Gastrocnemius medialis (tissue), 4 donors: ENCODE measurements around the gene TMEM213. TPM values are rescaled to one million over a fixed set of nuclear protein-coding genes. Genes with fewer than 3 reads are reported as not detected.

Experiments
- ATAC-seq, 2 donors: fragments of 150-250 bp; one replicate each; pipeline ENCODE4 v1.9.1; 2016
- DNase-seq, 2 donors: peaks; one replicate each; pipeline ENCODE4 v3.0.0-alpha.2; 2019
- H3K27ac ChIP-seq, 4 donors: fragments of 200-600 bp; sonication (generic); 1 replicate in 1 of 4; 2 replicates in 3 of 4; pipeline ENCODE4 v1.5.1; 2016 to 2018; ENCODE audit warnings: mild to moderate bottlenecking in 2 of 4, moderate library complexity in 1 of 4
- H3K27me3 ChIP-seq, 3 donors: fragments of 200-600 bp; sonication (generic) in 2 of 3; 1 replicate in 1 of 3; 2 replicates in 2 of 3; pipeline versions ENCODE4 v1.5.1 to v1.6.0; 2016 to 2019; ENCODE audit warnings: mild to moderate bottlenecking in 1 of 3, moderate library complexity in 1 of 3
- H3K36me3 ChIP-seq, 2 donors: fragments of 200-600 bp; sonication (generic) in 1 of 2; one replicate each; pipeline ENCODE4 v1.5.1; 2017 to 2018
- H3K4me1 ChIP-seq, 2 donors: fragments of 200-600 bp; sonication (generic) in 1 of 2; one replicate each; pipeline ENCODE4 v1.5.1; 2016 to 2017; ENCODE audit warnings: mild to moderate bottlenecking in 2 of 2
- H3K4me3 ChIP-seq, 4 donors: fragments of 200-600 bp; sonication (generic) in 3 of 4; 1 replicate in 1 of 4; 2 replicates in 3 of 4; pipeline ENCODE4 v1.5.1; 2016 to 2019; ENCODE audit warnings: mild to moderate bottlenecking in 2 of 4
- H3K9me3 ChIP-seq, 3 donors: fragments of 200-600 bp; sonication (generic) in 2 of 3; 1 replicate in 1 of 3; 2 replicates in 2 of 3; pipeline ENCODE4 v1.5.1; 2016 to 2019
- CTCF ChIP-seq, 5 experiments: fragments of 450-650 bp in 3 of 5; fragments of 200-600 bp in 2 of 5; sonication (generic) in 2 of 5; IDR thresholded peaks in 4 of 5; conservative IDR thresholded peaks in 1 of 5; 1 replicate in 4 of 5; 2 replicates in 1 of 5; pipeline ENCODE4 v1.5.1; 2016 to 2019; ENCODE audit warnings: antibody characterized with exemption in 5 of 5, mild to moderate bottlenecking in 3 of 5, moderate library complexity in 3 of 5
- POLR2A ChIP-seq, 2 donors: fragments of 450-650 bp; IDR thresholded peaks; one replicate each; pipeline ENCODE4 v1.6.1; 2017; ENCODE audit warnings: antibody characterized with exemption in 2 of 2, mild to moderate bottlenecking in 2 of 2, moderate library complexity in 2 of 2
- in situ Hi-C, 4 donors: fragments of 200-750 bp; cut with MboI; loops; one replicate each; pipeline versions ENCODE4 v1.15.0 to v1.8.0; 2017; ENCODE audit warnings: low sequenced_read_pairs in 4 of 4
- intact Hi-C: fragments of 100-400 bp; cut with DNase I; formaldehyde crosslinking; loops from one replicate; pipeline ENCODE4 v1.15.1; 2023; ENCODE audit warnings: low total_unique reads
- total RNA-seq, 4 donors: library from RNA; depleted of rRNA; stranded (reverse); fragments of >200 nt; gene quantifications; one replicate each; pipeline versions ENCODE4 v1.1.0 to v1.2.3, GENCODE V29; 2016

The TMEM213 gene
- total RNA-seq, 4 donors from 2014 or later = not detected

- intact Hi-C loops = no loop called here
- Histone ChIP-seq H3K27ac (no peak overlapping the region), H3K36me3 (no peaks in the 10 kb centered on the region), H3K27me3 (no peaks in the 10 kb centered on the region), H3K4me1 (no peaks in the 10 kb centered on the region), H3K9me3 (no peaks in the 10 kb centered on the region), H3K4me3 (no peak overlapping the region)
- DNase-seq = no peak
- in situ Hi-C loops = no loop called here
- TF ChIP-seq CTCF (IDR thresholded peaks at IDR 0.05 in 4 of 5, conservative IDR thresholded peaks at IDR 0.05 in 1 of 5) = no peak
- TF ChIP-seq POLR2A (IDR thresholded peaks at IDR 0.05) = no peak
- ATAC-seq = no peak
Observed at GRCh38 chr7:138873220-138873892, 75.6 kb downstream of the TMEM213 start.

GRCh38 chr7:138875794-138876193 is 78.0 kb downstream of the TMEM213 start:
- H3K36me3 ChIP-seq = no peaks in the 10 kb centered on the region
- H3K9me3 ChIP-seq = no peaks in the 10 kb centered on the region
- in situ Hi-C loops = no loop called here
- no peak for TF ChIP-seq POLR2A (IDR thresholded peaks at IDR 0.05)
- no peak for TF ChIP-seq CTCF (IDR thresholded peaks at IDR 0.05 in 4 of 5, conservative IDR thresholded peaks at IDR 0.05 in 1 of 5)
- no peak for DNase-seq
- H3K27me3 ChIP-seq = no peaks in the 10 kb centered on the region
- no peak overlapping the region for H3K27ac ChIP-seq
- H3K4me3 ChIP-seq = no peak overlapping the region
- ATAC-seq = no peak
- no peaks in the 10 kb centered on the region for H3K4me1 ChIP-seq
- intact Hi-C loops = no loop called here

GRCh38 chr7:138876326-138876725 is 78.5 kb downstream of the TMEM213 start:
- H3K4me3 ChIP-seq = no peak overlapping the region
- H3K27me3 ChIP-seq = no peaks in the 10 kb centered on the region
- H3K36me3 ChIP-seq = no peaks in the 10 kb centered on the region
- no peak for TF ChIP-seq POLR2A (IDR thresholded peaks at IDR 0.05)
- TF ChIP-seq CTCF (IDR thresholded peaks at IDR 0.05 in 4 of 5, conservative IDR thresholded peaks at IDR 0.05 in 1 of 5) = no peak
- no peaks in the 10 kb centered on the region for H3K9me3 ChIP-seq
- ATAC-seq (no peak), DNase-seq (no peak)
- in situ Hi-C loops = no loop called here
- intact Hi-C loops = no loop called here
- no peaks in the 10 kb centered on the region for H3K4me1 ChIP-seq
- no peak overlapping the region for H3K27ac ChIP-seq

- H3K27ac ChIP-seq = no peak overlapping the region
- no peaks in the 10 kb centered on the region for H3K36me3 ChIP-seq
- no peaks in the 10 kb centered on the region for H3K27me3 ChIP-seq
- no peaks in the 10 kb centered on the region for H3K4me1 ChIP-seq
- H3K4me3 ChIP-seq = no peak overlapping the region
- DNase-seq (no peak), ATAC-seq (no peak)
- intact Hi-C loops = no loop called here
- in situ Hi-C loops = no loop called here
- TF ChIP-seq POLR2A (IDR thresholded peaks at IDR 0.05) (no peak), CTCF (IDR thresholded peaks at IDR 0.05 in 4 of 5, conservative IDR thresholded peaks at IDR 0.05 in 1 of 5) (no peak)
- H3K9me3 ChIP-seq = no peaks in the 10 kb centered on the region
Observed at GRCh38 chr7:138878051-138878450, 80.3 kb downstream of the TMEM213 start.

- in situ Hi-C loops (no loop called here), intact Hi-C loops (no loop called here)
- Histone ChIP-seq H3K27ac (no peak overlapping the region), H3K9me3 (no peaks in the 10 kb centered on the region), H3K4me1 (no peaks in the 10 kb centered on the region), H3K4me3 (no peak overlapping the region), H3K36me3 (no peaks in the 10 kb centered on the region), H3K27me3 (no peaks in the 10 kb centered on the region)
- TF ChIP-seq POLR2A (IDR thresholded peaks at IDR 0.05) (no peak), CTCF (IDR thresholded peaks at IDR 0.05 in 4 of 5, conservative IDR thresholded peaks at IDR 0.05 in 1 of 5) (no peak)
- ATAC-seq = no peak
- DNase-seq = no peak
Observed at GRCh38 chr7:138878856-138879255, 81.1 kb downstream of the TMEM213 start.
